DND-41 (cell line): ENCODE measurements around the gene ARL14EPL.

Source experiments
- EZH2 ChIP-seq: IDR thresholded peaks from 3 replicates; pipeline ENCODE4 v1.6.1; 2012; ENCODE audit warnings: borderline replicate concordance, low read depth, mild to moderate bottlenecking, moderate library complexity, low read length, inconsistent platforms; ENCODE audit not compliant: severe bottlenecking
- TF ChIP-seq, protein P1 (sequence below): IDR thresholded peaks from 2 replicates; pipeline ENCODE4 v1.5.1; 2012; ENCODE audit warnings: borderline replicate concordance, low read length, moderate library complexity, mild to moderate bottlenecking; ENCODE audit not compliant: poor library complexity, severe bottlenecking; ENCODE audit errors: extremely low read depth

DNA sequence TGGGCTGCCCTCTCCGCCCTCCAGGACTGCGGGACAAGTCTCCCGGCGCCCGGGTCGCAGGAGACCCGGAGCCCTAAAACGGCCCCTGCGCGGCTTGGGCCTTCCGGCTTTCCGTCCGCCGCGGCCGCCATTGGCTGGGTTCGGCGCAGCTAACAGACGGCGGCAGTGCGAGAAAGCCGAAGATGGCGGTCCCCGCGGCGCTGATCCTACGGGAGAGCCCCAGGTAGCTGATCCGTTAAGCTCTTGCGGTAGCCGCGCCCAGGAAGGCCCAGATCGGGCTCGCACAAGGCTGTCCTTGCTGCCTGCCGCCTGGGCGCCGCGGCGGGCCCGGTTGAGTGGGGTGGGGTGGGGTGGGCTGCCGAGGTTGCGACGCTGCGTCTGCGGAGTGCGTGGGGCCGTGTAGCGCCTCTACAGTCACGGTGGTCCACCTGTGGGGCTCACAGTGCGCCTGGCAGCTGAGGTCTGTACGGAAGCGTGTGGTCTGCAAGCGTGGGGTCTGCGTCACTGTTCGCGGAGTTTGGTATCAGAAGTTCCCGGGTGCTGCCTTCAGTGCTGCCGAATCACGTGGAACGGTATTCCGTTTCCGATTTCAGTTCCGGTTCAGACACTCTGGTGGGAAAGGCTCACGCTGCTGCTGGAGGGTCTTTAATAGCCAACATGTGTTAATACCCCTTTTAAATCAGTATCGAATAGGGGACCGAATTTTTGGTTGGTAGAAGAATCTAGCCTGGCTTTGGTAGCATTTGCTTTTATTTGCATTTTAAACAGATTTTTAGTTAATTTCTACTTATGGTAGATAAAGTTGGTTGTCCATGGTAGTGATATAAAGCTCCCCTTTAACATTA lies 52.8 kb downstream of the ARL14EPL start, which contains the start of gene COMMD10:
- TF ChIP-seq, protein P1, sequence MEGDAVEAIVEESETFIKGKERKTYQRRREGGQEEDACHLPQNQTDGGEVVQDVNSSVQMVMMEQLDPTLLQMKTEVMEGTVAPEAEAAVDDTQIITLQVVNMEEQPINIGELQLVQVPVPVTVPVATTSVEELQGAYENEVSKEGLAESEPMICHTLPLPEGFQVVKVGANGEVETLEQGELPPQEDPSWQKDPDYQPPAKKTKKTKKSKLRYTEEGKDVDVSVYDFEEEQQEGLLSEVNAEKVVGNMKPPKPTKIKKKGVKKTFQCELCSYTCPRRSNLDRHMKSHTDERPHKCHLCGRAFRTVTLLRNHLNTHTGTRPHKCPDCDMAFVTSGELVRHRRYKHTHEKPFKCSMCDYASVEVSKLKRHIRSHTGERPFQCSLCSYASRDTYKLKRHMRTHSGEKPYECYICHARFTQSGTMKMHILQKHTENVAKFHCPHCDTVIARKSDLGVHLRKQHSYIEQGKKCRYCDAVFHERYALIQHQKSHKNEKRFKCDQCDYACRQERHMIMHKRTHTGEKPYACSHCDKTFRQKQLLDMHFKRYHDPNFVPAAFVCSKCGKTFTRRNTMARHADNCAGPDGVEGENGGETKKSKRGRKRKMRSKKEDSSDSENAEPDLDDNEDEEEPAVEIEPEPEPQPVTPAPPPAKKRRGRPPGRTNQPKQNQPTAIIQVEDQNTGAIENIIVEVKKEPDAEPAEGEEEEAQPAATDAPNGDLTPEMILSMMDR = peak; percentile 20
- TF ChIP-seq EZH2 = no peak
